GM18907 (cell line): Measurements from ENCODE around the gene C6orf141.
A peak's percentile ranks its signal among the peaks of the same experiment; 100 is the strongest.

Source experiments
- ATAC-seq: cut with Tn5 transposase; IDR thresholded peaks from one replicate; pipeline ENCODE4 v1.9.1; 2021; ENCODE audit warnings: mild to moderate bottlenecking, moderate library complexity; ENCODE audit not compliant: unreplicated experiment

The C6orf141 gene

DNA sequence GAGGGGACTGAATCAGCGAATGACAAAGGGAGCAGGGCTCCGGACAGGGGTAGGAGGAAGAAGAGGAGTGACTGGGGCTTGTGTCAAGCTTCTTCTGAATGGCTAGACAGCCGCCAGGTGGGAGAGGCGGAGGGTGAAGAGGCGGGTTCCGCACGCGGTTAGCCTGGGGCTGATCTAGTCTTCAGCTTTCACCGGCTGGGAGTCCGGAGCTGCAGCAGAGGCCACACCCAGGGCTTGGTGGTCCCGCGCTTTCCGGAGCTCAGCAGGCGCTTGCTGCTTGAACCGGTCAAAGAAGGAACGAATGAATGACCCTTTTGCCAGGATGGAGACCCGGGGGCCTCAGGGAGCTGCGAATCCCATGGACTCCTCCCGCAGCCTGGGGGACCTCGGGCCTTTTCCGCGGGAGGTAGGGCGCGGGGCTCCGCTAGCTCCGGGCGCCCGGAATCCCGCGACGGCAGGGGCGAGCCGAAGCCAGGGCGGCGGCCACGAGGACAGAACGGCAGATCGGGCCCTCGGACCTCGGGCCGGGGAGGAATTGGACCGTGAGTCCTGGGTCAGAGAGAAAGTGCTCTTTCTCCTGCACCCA, at the start of gene C6orf141:
Gene C6orf141, plus strand, starts transcription at position 177 of the 586 bp plus-strand sequence. Its CDS starts 125 bp downstream, at position 302.
- ATAC-seq, result peak; percentile 85

DNA sequence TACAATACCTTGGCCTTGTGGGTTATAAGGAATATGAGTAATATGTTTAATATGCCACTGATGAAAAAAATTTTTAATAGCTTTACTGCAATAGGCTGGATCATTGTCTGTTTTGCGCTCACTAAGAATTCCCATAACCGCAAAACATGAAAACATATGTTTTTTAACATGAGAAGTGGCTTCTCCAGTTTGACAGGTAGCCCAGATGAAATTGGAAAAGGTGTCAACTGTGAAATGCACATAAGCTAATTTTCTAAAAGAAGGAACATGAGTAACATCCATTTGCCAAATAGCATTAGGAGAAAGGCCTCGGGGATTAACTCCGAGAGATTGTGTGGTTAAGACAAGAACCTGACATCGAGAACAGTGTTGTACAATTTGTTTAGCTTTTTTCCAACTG, 45.8 kb upstream of the C6orf141 start:
- no peak for ATAC-seq

DNA sequence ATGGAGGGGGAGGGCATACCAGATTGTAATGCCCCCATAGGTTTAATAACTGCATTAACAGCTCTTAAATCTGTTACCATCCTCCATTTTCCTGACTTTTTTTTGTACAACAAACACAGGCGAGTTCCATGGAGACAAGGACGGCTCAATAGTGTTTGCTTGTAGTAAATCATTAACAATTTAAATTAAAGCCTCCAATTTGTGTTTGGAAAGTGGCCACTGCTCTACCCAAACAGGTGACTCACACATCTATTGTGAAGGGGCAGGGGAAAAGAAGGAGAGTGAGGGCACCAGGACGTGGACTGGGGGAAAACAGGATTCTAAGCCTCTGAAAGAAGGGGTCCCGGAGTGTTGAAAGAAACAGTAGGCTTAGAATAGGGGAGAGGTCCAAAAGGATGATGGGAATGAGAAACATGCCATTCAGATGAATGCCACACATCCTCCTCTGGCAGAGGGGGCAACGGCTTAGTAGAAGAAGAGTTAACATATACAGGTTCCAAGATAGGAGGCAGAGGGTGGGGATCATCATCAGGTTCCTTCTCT, 43.8 kb upstream of the C6orf141 start:
- ATAC-seq, result no peak

DNA sequence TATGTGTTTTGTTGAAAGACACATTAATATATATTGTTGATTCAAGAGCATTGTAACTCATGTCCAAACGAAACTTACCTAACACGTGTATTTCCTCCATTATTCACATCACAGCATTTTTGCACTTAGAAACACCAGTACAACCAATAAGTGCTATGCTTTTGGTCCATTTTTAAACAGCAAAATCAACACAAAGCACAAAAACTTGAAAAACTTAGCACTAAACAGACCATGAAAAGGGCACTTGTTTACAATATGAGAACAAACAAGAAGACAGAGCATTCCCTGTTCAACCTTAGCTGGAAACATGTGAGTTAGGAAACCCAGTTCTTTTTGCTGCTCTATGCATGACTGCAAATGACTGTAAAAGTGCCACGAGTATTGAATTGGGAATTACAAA, 41.1 kb upstream of the C6orf141 start:
- ATAC-seq, result no peak

DNA sequence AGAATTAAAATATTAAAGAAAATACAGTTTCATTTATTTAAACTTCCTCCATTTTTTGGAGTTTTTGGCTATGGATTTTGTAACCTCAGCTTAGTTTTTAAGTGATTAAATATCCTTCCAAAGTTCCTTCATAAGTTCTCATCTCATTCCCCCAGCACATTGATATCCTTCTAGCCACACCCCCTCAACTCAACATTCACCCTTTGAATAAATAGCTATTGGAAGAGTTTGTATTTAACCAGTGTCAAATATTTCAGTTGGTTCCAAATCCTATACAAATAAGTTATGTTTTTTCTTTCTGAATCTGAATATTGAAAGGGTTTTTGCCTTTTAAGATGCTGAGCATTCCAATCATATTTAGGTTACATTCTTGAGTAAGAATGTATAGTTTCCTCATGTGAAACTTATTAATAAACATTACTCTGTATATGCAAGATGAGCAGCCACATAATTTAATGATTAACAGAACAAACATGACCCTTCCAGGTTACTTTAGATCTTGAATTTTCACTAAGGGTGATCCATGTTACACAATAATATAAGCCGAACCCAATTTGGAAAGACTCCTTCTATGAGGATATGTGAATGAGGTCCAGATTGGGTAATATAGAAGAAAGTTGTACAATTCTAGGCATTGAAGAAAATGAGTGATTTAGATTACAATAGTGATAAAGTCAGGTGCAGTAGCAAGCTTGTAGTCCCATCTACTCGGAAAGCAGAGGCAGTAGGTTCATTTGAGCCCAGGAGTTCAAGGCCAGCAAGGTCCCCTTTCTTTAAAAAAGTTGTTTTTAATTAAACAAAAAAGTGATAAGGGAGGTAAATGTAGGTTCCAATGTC, 37.1 kb upstream of the C6orf141 start:
- ATAC-seq, result no peak

DNA sequence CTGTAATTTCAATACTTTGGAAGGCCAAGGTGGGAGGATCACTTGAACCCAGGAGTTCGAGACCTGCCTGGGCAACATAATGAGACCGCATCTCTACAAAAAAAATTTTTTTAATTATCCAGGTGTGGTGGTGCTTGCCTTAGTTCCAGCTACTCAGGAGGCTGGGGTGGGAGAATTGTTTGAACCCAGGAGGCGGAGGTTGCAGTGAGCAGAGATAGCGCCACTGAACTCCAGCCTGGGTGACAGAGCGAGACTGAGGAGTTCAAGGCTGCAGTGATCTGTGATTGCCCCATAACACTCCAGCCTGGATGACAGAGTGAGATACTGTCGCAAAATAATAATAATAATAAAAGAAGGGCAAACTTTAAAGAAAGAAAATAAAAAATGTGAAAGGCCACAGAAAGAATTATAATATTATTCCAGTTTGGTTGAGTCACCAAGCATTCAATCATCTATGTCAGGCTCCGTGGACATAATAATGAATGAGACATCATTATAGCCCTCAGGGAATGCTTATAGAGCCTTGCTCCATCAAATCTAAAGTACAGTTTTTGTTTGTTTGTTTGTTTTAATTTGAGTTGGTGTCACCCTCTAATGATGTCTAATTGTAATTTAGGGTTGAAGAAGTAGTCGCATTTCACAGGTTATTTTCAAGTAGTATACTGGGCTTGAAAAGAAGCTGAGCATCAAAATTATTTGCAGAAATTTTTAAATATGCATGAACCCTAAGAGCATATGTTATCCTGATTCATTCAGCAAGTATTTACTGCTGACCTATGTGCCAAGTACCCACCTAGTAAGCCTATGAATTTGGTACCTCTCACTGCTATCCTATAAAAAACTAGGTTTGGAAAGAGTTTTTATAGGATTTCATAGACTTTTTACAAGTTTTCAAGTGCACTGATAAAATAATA, 35.6 kb upstream of the C6orf141 start:
- ATAC-seq, result no peak

DNA sequence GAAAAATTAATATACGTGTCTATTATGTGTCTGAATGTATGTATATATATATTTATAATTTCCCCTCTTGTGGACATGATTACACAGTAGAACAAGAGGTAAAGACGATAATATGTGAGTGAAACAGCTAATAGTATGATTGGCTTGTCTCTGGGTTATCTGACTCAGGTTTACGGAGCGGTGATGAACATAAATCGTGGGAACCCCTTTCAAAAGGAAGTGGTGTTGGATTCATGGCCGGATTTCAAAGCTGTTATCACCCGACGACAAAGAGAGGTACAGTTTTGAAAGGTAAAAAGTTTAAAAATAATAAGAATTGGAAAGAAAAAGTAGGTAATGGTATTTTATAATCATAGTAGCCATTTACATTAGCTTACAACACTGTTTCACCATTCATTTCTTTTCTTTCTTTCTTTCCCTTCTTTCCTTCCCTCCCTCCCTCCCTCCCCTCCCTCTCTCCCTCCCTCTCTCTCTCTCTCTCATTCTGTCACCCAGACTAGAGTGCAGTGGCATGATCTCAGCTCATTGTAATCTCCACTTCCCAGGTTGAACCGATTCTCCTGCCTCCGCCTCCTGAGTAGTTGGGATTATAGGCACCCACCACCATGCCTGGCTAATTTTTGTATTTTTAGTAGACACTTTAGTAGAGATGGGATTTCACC, 34.9 kb upstream of the C6orf141 start:
- no peak for ATAC-seq

DNA sequence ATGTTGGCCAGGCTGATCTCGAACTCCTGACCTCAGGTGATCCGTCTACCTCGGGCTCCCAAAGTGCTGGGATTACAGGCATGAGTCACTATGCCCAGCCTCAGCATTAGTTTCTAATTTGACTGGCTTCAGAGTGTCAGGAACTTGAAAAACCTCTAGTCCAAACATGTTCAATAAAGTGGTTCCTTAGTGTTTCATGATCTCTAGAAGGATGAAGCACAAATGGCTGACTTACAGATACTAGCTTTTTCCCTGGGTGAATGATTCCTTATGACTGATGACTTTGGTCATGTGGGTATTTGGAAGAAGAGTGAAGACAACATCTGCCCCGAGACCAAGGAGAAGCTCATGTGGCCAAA, 34.3 kb upstream of the C6orf141 start:
- no peak for ATAC-seq

DNA sequence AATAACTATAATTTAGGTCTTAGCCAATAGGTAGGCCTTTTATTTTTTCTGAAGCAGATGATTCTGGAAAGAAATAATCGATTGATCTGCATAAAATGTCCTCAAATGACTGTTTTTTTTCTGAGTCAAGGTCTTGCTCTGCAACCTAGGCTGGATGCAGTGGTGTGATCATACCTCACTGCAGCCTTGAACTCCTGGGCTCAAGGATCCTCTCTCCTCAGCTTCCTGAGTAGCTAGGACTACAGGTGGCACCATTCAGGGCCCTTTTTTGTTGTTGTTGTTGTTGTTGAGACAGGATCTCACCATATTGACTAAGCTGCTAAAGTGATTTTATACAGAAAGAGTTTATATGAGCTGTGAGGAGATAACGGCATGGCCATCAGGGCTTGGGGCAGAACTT, 32.5 kb upstream of the C6orf141 start:
- no peak for ATAC-seq

DNA sequence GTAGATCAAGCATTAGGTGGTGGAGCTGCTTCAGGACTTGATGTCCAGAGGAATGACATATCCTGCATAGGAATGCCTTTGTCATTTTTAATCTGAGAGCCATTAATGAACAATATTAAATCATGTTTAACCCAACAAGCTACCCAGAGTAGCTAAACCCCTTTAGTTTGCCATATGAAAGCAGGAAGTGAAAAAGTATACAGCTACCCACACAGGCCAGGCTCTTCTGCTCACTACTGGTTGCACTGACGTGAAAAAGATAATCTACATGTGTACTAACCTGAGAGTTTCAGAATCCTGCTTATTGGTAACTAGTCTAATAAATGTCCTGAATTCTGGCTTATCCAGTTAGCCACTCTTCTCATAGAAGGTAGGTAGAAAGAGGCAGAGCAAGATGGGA, 30.8 kb upstream of the C6orf141 start:
- ATAC-seq, result peak; percentile 96

DNA sequence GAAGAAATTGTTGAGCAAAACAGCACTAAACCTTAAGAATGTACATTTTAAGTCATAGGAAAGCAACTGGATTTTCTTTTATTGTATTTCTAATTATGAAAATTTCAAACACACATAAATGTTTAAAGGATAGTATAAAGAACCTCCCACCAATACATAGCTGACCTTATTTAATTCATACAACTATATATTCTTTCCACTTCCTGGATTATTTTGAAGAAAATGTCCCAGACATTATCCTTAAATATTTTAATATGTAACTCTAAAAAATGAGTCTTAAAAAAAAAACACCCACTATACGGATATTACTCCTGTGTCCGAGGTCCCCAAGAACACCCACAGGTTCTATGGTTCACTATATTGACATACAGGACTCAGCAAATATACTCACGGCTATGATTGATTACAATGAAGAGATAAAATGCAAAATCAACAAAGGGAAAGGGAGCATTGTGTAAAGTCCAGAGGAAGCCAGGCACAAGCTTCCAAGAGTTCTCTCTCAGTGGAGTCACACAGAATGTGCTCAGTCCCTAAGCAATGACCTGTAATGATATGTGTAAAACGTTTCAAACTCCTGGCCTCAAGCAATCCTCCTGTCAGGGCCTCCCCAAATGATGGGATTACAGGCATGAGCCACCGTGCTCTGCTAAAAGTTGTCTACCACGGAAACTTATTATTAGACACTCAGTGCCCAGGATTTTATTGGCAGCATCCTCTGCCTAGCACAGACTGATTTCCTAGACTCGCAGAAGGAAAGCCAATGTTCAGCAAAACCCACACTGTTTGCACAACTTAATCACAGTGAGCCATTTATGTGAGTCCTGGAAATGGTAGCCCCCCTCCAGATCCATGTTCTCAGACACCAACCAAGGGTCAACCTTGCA, 27.5 kb upstream of the C6orf141 start:
- ATAC-seq, result no peak

DNA sequence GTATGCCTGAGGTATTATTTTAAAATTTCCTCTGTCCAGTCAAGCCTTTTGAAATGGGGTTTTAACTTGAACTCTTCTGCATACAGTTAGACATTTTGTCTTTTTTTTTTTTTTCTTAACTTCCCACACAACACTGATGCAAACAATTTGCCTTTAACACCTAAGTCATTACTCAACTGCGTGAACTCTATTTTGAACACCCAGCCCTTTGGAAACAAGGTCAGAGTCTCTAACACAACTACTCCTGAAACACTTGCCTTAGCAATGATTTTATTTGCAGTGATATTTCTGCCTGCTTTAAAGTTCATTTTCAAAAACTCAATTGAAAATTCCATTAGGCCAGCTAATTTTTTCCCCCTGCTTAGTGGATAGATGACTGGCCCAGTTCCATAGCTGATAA, 26.6 kb upstream of the C6orf141 start:
- ATAC-seq, result no peak

DNA sequence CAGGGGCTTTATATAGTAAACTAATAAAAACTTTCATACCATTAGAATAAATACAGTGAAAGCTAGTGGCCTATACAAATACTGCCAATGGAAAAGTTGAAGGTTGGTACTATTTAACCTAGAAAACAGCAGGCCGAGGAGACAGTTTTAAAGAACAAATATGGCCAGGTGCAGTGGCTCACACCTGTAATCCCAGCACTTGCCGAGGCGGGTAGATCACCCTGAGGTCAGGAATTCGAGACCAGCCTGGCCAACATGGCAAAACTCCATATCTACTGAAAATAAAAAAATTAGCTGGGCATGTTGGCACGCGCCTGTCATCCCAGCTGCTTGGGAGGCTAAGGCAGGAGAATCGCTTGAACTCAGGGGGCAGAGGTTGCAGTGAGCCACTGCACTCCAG, 25.9 kb upstream of the C6orf141 start:
- ATAC-seq, result no peak

DNA sequence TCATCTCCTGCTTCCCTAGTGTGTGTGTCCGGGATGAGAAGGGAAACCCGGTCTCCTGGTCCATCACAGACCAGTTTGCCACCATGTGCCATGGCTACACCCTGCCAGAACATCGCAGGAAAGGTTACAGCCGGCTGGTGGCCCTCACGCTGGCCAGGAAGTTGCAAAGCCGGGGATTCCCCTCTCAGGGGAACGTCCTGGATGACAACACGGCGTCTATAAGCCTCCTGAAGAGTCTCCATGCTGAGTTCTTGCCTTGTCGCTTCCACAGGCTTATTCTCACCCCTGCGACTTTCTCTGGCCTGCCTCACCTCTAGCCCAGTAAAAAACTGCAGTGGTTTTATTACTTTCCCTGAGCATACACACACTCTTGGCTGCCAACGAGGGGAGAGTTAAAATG, 23.9 kb upstream of the C6orf141 start:
- ATAC-seq, result no peak

DNA sequence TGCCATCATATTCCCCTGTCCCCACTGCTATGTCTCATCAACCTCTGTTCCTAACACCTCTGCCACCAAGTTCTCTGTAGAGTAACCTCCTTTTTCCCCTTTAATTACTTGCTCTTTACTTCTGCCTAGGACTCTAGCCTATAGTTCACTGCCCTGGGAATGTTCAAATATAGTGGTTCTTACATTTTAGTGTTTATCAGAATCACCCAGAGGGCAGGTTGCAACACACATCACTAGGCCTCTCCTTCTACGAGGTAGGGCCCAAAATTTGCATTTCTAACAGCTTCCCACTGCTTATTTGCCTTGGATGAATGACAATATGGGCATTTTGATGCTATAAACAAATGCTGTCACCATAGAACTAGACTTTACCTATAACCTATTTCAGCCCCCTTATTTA, 23.1 kb upstream of the C6orf141 start:
- no peak for ATAC-seq

DNA sequence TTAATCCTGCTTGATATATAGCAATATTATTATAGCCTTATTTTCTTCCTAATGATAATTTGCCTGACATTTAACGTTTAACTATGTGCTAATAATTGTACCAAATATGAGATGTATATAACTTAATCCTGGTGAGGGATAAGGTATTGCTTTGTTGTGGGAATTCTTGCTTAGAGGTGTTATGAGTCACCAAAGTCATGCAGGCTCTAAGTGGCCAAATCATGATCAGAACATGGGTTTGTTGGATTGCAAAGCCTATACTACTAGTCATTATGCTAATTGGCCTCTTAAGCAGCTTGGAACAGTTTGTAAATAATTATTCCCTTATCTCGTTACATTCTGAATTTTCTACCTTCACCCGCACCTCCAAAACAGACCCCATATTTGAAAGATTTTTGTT, 21.9 kb upstream of the C6orf141 start:
- no peak for ATAC-seq

DNA sequence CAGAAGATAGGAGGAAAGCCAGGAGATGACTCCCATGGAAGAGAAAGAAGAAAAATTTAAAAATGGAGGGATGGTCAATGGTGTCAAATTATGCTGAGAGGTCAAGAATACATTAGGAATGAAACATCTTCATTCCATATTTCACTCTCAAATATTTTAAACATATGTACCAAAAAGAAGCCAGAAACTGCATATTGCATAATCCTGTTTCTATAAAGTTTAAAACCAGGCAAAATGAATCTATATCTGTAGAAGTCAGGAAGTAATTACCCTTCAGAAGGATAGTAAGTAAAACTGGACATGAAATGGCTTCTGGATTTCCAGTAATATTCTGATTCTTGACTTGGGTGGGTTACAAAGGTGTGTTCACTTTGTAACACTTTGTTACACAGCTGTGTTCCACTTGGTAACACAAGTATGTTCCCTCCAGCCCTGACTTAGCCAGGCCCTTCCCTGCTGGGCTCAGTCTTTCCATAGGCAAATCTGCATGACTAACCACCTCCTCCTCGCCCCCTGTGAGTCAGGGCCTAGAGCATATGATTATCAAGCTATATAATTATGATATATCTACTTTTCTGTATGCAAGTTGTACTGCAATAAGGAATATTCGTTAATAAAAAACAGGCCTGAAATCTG, 20.2 kb upstream of the C6orf141 start:
- ATAC-seq, result no peak

DNA sequence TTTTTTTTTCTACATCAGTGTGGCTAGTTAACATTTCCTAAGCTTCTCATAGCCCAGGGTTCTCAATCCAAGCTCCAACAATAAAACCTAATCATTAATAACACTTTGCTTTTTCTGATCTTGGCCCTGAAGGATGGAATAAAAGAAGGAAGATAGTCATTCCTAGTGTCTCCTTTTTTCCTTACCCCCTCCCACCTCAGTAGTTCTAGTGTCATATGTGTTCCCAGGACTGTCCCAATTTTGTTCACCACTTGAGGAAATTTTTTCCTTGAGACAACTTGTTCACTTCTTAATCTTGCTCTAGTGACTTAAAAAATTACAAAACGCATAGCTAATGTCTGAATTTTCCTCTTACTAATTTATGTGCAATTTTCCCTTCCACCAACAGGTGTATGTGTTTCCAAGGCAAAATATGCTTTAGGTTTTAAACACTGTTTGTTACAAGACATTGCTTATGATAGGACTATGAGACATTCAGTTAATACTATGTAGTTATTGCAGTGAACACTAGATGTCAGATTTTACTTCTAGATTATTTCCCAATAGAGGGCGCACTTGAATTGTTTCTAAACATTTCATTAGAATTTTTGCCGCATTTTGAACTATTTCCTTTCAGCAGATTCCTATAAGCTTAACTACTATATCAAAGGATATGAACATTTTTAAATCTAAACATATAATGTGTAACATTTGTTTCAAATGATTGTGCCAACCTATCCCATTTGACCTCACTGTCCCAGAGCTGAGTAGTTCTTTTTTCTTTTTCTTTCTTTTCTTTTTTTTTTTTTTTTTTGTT, 18.5 kb upstream of the C6orf141 start:
- peak; percentile 97 for ATAC-seq

DNA sequence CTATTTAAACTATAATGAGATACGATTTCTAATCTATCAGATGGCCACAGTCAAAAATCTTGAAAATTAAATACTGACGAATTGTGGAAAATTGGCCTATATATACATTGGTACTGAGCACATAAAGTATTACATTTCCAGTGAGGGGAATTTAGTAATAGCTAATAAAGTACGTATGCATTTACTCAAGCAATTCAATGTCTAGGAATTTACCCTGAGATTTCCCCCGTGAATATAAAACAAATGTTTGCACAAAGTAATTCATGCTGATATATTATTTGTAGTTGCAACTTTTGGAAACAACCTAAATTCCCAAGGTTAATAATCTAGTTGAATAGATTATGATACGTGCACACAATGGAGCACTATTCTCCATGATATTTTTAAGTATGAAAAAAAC, 14.7 kb upstream of the C6orf141 start:
- no peak for ATAC-seq
